GM21515 (cell line): Measurements from ENCODE around the gene AVPI1.
"Not testable (repeated sequence)": the region's sequence is repeated elsewhere in the genome, so short reads cannot be mapped to it uniquely, and the experiment has no call there.

Experiments
- ATAC-seq: cut with Tn5 transposase; IDR thresholded peaks from one replicate; pipeline ENCODE4 v1.9.1; 2021; ENCODE audit not compliant: unreplicated experiment

Gene AVPI1

DNA sequence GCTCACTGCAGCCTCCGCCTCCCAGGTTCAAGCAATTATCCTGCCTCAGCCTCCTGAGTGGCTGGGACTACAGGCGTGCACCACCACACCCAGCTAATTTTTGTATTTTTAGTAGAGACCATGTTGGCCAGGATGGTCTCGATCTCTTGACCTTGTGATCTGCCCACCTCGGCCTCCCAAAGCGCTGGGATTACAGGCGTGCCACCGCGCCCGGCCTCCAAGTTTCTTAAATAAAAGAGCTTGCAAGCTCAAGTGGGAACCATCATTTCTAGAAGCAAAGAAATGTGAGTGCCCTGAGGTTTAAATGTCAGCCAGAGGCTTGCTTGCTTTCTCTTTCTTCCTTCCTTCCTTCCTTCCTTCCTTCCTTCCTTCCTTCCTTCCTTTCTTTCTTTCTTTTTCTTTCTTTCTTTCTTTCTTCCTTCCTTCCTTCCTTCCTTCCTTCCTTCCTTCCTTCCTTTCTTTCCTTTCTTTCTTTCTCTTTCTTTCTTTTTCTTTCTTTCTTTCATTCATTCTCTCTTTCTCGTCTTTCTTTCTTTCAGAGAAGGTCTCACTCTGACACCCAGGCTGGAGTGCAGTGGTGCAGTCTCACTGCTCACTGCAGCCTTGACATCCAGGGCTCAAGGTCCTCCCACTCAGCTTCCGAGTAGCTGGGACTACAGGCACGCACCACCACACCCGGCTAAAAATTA lies 44.4 kb downstream of the AVPI1 start:
- not testable (repeated sequence) for ATAC-seq

DNA sequence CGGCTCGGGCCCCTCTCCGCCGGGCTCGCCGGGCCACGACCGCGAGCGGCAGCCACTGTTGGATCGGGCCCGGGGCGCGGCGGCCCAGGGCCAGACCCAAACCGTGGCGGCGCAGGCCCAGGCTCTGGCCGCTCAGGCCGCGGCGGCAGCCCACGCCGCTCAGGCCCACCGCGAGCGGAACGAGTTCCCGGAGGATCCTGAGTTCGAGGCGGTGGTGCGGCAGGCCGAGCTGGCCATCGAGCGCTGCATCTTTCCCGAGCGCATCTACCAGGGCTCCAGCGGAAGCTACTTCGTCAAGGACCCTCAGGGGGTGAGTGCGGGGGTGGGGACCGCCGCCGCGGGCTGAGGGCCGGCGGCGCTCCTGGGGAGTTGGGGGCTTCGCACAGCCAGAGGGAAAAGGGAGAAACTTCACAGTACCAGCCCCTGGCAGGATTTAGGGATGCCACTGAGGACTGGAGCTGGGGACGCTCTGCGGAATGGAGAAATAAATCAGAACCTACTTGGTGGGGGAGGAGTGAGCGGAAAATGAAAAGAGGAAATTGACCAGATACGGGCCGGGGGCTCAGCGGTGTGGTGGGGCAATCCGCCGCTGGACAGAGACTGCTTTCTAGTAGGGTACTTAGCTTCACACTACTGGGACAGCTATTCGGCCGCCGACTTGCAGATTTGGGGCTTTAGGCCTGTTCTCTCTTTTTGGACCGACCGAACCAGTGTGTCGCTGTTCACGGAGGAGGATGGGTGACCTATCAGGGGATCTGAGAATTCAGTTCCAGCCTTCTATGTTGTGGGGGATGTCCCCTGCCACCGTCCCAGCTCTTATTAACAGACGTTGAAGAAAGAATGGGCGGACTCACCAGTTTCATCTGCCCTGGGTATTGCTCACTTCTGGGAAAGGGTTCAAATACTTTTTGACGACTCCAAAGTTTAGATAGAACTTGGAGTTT lies 45.9 kb downstream of the AVPI1 start:
- peak; percentile 26 for ATAC-seq

DNA sequence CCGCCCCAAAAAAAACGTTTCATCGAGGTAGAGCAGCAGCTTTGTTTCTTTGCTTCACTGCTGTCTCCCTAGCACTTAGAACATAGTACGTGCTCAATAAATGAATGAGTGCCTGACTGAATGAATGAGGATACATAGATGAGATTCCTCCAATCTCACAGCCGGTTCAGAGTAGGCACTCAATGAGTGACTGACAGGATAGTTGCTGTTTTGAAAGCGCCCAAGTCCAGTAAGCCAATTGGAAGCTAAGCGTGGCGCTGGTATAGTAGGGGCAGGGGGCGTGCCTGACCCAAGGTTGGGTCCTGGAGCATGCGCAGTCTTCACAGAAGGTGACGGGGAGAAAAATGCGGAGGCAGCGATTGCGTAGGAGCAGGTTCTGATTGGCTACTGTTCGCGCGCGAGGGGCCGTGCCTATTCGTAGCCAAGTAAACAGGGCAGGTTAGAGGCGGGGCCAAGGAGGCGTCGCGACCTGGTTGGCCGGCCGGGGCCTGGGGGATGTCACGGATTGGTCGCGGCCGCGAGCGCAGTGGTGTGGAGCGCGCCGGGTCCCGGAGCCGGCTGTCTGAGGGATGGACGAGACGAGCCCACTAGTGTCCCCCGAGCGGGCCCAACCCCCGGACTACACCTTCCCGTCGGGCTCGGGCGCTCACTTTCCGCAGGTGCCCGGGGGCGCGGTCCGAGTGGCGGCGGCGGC lies 46.7 kb downstream of the AVPI1 start, which contains the start of gene PI4K2A:
Gene PI4K2A, plus strand, starts transcription at position 498 of the 694 bp plus-strand sequence. Its CDS starts 72 bp downstream, at position 570.
- peak; percentile 97 for ATAC-seq

DNA sequence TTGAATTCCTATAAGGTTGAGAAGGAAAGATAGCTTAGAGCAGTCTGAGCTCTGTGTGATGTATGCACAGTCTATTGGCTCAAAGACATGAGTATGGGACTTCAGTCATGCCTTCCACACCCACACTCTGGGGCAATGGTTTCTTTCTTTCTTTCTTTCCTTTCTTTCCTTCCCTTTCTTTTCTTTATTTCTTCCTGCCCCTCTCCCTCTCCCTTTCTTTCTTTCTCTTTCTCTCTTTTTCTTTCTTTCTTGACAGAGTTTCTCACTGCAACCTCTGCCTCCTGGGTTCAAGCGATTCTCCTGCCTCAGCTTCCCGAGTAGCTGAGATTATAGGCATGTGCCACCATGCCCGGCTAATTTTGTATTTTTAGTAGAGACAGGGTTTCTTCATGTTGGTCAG lies 48.0 kb downstream of the AVPI1 start:
- not testable (repeated sequence) for ATAC-seq

DNA sequence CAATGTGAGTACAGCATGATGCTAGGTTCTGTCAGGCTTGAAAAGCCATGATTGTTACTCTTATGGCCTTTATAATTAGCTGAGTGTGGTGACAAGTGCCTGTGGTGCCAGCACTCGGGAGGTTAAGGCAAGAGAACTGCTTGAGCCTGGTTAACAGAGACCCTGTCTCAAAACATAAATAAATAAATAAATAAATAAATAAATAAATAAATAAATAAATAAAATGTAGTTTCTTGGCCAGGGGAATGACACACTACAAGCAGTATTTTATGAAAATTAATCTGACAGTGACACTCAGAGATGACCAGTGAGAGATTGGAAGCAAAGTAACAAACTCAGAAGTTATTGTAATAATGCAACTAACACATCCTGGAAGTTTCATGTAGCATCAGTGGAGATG lies 51.5 kb downstream of the AVPI1 start:
- no peak for ATAC-seq

DNA sequence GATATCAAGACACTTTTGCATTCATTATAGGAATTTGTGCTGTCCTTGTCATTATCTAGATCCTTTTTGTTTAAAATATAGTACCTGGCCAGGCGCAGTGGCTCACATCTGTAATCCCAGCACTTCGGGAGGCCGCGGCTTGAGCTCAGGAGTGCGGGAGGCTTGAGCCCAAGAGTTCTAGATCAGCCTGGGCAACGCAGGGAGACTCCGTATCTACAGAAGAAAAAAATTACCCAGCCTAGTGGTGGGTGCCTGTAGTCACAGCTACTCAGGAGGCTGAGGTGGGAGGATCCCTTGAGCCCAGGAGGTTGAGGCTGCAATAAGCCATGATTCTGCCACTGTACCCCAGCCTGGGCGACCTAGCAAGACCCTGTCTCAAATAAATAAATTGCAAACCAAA lies 53.1 kb downstream of the AVPI1 start:
- ATAC-seq: no peak

DNA sequence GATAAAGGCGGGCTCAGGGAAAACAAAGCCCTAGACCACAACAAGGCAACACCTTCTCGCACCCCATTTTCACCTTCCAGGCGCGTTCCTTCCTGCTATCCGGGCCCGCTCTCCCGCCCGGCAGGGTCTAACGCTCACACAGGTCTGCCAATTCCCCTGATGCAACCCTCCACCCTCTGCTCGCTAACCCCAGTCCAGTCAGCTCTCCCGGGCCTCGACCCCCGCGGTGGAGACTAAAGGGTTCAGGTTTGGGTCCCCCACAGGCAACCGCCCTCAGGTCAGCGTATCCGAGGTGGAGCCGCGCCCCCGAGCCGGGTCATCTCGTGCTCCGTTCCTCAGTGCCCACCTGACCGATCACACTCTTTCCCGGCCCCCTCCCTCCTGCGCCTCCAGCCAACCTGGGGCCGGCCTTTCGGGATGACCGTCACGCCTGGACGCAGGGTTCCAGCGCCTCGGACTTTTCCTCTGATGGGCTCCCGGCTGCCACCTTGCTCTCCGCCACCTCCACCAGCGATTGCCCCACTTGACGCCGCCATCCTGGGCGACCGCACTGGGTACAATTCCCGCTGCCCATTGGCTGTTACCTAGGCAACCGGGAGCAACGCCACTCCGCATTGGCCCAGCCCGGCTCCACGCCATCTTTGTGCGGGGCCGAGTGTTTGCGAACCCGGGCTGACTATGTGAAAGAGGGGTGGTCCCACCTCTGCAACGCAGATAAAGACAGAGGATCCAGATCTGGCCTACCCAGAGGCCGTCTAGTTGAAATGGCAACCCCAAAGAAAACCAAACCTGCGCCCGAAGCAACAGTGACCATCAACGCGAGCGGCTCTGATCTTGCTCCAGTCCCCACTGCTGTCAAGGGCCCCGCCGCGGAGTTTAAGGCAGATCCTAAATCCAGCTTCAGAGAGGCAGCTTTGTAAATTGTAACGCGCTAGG lies 53.8 kb downstream of the AVPI1 start, which contains the start of gene MORN4:
Gene MORN4, minus strand, starts transcription at position 552 of the 936 bp plus-strand sequence. CDS start 13,847 bp downstream, outside the sequence.
- ATAC-seq: peak; percentile 98

DNA sequence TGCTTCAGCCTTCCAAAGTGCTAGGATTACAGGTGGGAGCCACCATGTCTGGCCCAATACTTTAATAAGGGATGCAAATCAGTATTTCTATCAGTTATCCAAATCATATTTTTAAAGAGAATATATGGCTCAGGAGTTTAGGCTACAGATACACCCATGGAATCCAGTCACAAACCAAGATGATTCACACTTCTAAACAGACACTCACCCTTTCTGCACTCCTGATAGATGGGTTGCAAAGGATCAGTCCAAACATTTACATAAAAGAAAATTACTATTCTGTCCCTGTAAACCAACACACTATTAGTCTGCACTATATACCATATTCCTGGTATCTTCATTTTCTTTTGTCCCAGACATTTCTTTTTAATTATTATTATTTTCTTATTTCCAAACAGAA lies 55.9 kb downstream of the AVPI1 start:
- ATAC-seq: no peak

DNA sequence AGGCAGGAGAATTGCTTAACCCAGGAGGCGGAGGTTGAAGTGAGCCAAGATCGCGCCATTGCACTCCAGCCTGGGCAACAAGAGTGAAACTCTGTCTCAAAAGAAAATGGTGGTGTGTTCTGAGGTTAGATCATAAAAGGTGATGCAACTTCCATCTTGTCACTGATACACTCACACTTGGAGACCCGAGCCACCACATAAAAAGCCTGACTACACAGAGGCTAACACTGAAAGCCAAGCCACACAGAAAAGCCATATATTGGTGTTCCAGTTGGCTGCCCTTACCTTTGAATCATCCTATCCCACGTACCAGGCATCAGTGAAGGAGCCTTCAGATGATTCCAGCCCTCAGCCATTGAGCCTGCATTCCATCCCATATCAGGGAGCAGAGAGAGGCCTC lies 57.8 kb downstream of the AVPI1 start:
- no peak for ATAC-seq

DNA sequence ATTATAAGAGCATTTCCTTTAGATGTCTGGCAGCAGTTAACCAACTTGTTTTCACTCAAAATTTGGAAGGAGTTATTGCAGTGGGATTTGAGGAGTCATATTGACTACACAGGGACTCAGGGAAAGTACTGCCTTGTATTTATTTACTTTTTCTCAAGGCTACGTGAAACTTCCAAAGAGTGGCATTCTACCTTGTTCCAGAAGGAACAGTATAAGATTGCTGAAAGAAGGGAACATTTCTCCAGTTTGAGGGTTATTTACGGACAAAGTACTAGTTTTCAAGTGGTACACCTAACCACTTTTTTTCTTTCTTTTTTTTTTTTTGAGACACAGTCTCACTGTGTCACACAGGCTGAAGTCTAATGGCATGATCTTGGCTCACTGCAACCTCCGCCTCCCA lies 58.8 kb downstream of the AVPI1 start:
- ATAC-seq: no peak

DNA sequence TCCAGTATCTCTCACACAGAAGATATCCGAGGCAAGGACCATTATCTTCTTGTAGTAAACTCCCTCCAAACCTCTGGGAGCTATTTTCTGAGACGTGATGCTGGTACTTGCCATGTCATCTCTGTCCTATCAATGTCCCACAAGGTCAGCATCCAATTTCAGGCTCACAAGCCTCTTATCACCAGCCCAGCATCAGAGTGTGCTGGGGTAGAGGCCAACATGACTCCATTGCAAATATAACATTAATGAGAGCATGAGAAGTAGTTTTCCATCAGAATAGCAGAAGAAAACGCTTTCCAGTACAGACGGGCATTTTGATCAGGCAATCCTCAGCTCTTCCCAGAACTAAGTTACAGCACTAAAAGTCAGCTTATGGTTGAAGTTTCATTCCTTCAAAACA lies 59.3 kb downstream of the AVPI1 start:
- ATAC-seq: no peak
